ENCODE measurements around the gene DOC2A.
"Not testable (repeated sequence)": the region's sequence is repeated elsewhere in the genome, so short reads cannot be mapped to it uniquely, and the experiment has no call there.

Gene DOC2A

DNA sequence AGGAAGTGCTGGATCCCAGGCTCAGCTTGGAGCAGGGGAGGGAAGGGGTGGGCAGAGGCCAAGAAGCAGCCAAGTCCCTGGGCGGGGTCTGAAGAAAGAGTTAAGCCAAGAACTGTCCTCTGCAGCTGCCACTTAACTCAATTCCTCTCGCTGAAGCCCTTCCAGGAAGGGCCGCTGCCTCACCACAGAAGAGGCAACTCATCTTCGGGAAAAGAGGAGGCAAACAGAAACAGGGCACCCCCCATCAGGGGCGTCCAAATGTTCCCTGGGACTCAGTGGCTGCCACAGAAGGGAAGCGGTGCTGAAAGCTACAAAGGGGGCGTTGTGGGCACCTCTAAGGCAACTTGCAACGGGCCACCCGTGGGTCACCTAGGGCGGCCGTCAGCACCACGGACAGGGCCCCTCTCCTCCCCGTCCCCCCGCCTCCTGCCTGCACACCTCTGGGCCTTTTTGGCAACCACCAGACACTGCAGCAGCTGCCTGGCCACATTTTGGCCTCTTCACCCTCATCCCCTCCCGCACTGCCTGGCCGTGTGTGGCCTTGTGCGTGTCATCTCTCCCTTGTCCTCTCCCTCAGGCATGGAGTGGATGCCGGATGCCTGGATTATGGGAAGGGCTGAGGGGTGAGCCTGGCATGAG lies 17.7 kb upstream of the DOC2A start:
- no peak overlapping the region for H3K9ac ChIP-seq (ENCODE audit: low read length in 5 of 5)

DNA sequence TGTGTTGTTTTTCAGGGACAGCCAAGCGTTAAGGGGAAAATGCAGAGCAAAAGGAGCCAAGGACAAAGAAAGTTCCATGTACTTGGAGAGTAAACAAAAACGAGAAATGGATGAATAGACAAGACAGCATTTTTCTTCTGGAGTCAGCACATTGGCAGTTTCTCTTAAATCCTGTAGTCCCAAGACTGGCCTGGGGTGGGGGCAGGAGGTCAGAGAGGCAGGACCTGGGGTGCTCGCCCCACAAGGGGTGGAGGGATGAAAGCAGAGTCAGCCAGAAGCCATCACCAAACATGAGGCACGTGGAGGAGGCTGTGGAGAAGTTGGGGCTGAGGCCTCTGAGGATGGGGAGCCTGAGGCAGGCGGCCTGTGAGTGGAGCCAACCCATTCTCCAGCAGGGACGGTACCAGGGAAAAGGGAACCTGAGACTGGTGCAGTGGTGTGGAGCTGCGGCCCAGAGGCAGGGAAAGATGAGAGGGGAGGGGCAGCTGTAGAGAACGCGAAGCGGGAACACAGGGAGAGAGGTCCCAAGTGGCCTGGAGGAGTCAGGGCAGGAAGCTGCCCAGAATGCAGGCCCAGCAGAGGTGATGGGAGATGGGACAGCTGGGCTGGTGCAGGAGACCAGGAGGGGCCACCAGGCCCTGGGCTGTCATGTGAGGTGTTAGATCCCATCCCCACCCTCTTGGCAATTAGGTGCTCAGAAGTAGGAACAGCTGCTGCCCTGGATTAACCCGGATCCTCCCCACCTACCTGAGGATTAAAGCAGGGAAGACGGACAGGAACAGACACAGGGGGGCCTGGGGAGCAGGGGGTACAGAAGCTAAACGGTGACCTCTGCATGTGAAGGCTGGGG lies 17.0 kb upstream of the DOC2A start:
- no peak overlapping the region for H3K9ac ChIP-seq (ENCODE audit: low read length in 5 of 5)
- H3K27ac ChIP-seq (ENCODE audit: low read depth, low read length): no peak overlapping the region
- no peak overlapping the region for H3K4me3 ChIP-seq (ENCODE audit: low read depth in 1 of 5, low read length in 5 of 5)
- H3K36me3 ChIP-seq (ENCODE audit: control insufficient read depth in 5 of 5, insufficient read depth in 5 of 5, low read length in 5 of 5): no peaks in the 10 kb centered on the region
- H3K4me1 ChIP-seq (ENCODE audit: control insufficient read depth in 5 of 5, insufficient read depth in 5 of 5, low read length in 5 of 5): peaks cover 0 to 4% (median 0%) of the 10 kb centered on the region in 5 donors
- no peaks in the 10 kb centered on the region for H3K9me3 ChIP-seq (ENCODE audit: control insufficient read depth in 5 of 5, low read length in 5 of 5)
- H3K27me3 ChIP-seq (ENCODE audit: control insufficient read depth in 5 of 5, insufficient read depth in 4 of 5, low read length in 5 of 5): peaks cover 39 to 64% (median 61%) of the 10 kb centered on the region in 5 donors

More for the DNA sequence above, 17.7 kb upstream of the DOC2A start:
- Histone ChIP-seq H3K36me3 (ENCODE audit: control insufficient read depth in 5 of 5, insufficient read depth in 5 of 5, low read length in 5 of 5) (no peaks in the 10 kb centered on the region), H3K4me1 (ENCODE audit: control insufficient read depth in 5 of 5, insufficient read depth in 5 of 5, low read length in 5 of 5) (peaks cover 0 to 4% (median 0%) of the 10 kb centered on the region in 5 donors), H3K4me3 (ENCODE audit: low read depth in 1 of 5, low read length in 5 of 5) (no peak overlapping the region), H3K27me3 (ENCODE audit: control insufficient read depth in 5 of 5, insufficient read depth in 4 of 5, low read length in 5 of 5) (peaks cover 39 to 68% (median 64%) of the 10 kb centered on the region in 5 donors), H3K27ac (ENCODE audit: low read depth, low read length) (no peak overlapping the region), H3K9me3 (ENCODE audit: control insufficient read depth in 5 of 5, low read length in 5 of 5) (no peaks in the 10 kb centered on the region)

DNA sequence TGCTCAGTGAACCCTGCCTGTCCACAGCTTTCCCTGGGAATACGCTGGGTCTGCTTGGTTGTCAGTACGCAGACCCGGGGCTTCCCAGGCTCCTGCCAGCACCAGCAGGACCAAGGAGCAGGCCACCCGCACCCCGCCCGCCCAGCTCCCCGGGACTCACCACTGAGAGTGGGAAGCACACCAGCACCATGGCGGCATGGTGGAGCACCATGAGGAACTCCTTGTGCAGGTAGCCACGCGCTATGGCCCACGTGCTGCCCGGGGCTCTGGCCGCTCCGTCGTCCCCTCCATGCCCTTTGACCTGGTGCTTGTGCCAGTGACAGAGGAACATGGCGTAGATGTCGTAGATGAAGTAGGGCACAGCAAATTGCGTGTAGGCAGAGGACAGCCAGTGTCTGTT lies 15.6 kb upstream of the DOC2A start:
- Histone ChIP-seq H3K27ac (ENCODE audit: low read depth, low read length) (no peak overlapping the region), H3K36me3 (ENCODE audit: control insufficient read depth in 5 of 5, insufficient read depth in 5 of 5, low read length in 5 of 5) (no peaks in the 10 kb centered on the region), H3K9me3 (ENCODE audit: control insufficient read depth in 5 of 5, low read length in 5 of 5) (no peaks in the 10 kb centered on the region), H3K9ac (ENCODE audit: low read length in 5 of 5) (no peak overlapping the region), H3K4me3 (ENCODE audit: low read depth in 1 of 5, low read length in 5 of 5) (no peak overlapping the region), H3K27me3 (ENCODE audit: control insufficient read depth in 5 of 5, insufficient read depth in 4 of 5, low read length in 5 of 5) (peaks cover 29 to 56% (median 49%) of the 10 kb centered on the region in 5 donors), H3K4me1 (ENCODE audit: control insufficient read depth in 5 of 5, insufficient read depth in 5 of 5, low read length in 5 of 5) (peaks cover 0 to 9% (median 4%) of the 10 kb centered on the region in 5 donors)

DNA sequence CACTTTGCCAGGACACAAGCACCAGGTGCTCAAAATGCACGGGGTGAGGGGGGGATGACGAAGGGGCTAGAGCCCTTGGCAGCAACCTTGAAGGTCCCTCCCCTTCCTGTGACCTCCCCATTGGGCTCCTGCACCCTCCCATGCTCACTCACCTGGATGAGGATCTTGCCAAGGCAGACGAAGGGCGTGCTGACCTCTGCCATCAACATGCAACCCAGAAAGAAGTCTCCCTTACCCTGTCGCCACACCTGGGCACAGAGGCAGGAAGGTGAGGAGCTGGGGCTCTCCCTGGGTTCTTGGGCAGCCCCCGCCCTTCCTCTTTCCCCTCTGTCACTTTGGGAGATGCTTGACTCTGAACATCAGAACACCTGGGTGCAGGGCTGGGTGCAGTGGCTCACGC lies 14.7 kb upstream of the DOC2A start:
- H3K4me1 ChIP-seq (ENCODE audit: control insufficient read depth in 5 of 5, insufficient read depth in 5 of 5, low read length in 5 of 5): peaks cover 0 to 10% (median 8%) of the 10 kb centered on the region in 5 donors
- H3K36me3 ChIP-seq (ENCODE audit: control insufficient read depth in 5 of 5, insufficient read depth in 5 of 5, low read length in 5 of 5): no peaks in the 10 kb centered on the region
- H3K9ac ChIP-seq (ENCODE audit: low read length in 5 of 5): no peak overlapping the region
- no peak overlapping the region for H3K27ac ChIP-seq (ENCODE audit: low read depth, low read length)
- no peaks in the 10 kb centered on the region for H3K9me3 ChIP-seq (ENCODE audit: control insufficient read depth in 5 of 5, low read length in 5 of 5)
- H3K27me3 ChIP-seq (ENCODE audit: control insufficient read depth in 5 of 5, insufficient read depth in 4 of 5, low read length in 5 of 5): peaks cover 26 to 54% (median 44%) of the 10 kb centered on the region in 5 donors
- H3K4me3 ChIP-seq (ENCODE audit: low read depth in 1 of 5, low read length in 5 of 5): no peak overlapping the region

DNA sequence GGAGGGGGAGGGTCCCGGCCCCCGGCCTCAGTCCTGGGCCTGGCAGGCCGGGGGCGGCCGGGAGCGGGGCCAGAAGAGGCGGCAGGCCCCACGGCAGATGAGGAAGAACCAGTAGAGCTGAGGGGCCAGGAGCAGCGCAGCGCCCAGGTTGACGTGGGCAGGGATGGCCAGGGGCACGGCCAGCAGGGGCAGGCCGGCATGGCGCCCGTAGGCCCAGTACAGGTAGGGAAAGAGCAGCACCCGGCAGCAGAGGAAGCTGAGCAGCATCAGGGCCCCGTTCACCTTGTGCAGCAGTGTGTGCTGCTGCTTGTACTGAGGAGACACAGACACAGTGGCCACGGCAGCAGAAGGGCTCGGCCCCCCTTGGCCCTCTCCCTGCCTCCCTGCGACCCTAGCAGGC lies 14.3 kb upstream of the DOC2A start:
- Histone ChIP-seq H3K4me3 (ENCODE audit: low read depth in 1 of 5, low read length in 5 of 5) (no peak overlapping the region), H3K27me3 (ENCODE audit: control insufficient read depth in 5 of 5, insufficient read depth in 4 of 5, low read length in 5 of 5) (peaks cover 25 to 51% (median 42%) of the 10 kb centered on the region in 5 donors), H3K27ac (ENCODE audit: low read depth, low read length) (no peak overlapping the region), H3K9me3 (ENCODE audit: control insufficient read depth in 5 of 5, low read length in 5 of 5) (no peaks in the 10 kb centered on the region), H3K36me3 (ENCODE audit: control insufficient read depth in 5 of 5, insufficient read depth in 5 of 5, low read length in 5 of 5) (no peaks in the 10 kb centered on the region), H3K4me1 (ENCODE audit: control insufficient read depth in 5 of 5, insufficient read depth in 5 of 5, low read length in 5 of 5) (peaks cover 0 to 10% (median 8%) of the 10 kb centered on the region in 5 donors), H3K9ac (ENCODE audit: low read length in 5 of 5) (no peak overlapping the region)

DNA sequence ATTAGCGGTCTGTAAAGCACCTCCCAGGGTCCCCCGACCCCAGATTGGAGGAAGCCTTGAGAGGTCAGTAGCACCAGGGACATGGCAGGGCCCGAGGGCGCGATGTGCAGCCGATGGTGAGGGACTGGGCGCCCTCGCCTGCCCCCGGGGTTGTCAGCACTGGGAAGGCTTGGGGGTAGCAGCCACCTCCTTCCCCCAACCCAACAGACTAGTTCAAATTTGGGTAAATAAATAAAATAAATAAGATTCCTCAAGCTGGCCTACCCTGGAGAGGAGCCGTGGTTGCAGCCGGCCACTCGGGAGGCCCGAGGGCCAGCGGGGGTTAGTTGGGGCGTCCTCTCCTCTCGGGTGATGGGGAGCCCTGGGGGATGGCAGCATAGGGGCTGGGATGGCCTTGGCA lies 13.6 kb upstream of the DOC2A start:
- H3K9me3 ChIP-seq (ENCODE audit: control insufficient read depth in 5 of 5, low read length in 5 of 5): no peaks in the 10 kb centered on the region
- H3K9ac ChIP-seq (ENCODE audit: low read length in 5 of 5): no peak overlapping the region
- H3K4me1 ChIP-seq (ENCODE audit: control insufficient read depth in 5 of 5, insufficient read depth in 5 of 5, low read length in 5 of 5): peaks cover 0 to 10% (median 8%) of the 10 kb centered on the region in 5 donors
- H3K27ac ChIP-seq (ENCODE audit: low read depth, low read length): no peak overlapping the region
- H3K27me3 ChIP-seq (ENCODE audit: control insufficient read depth in 5 of 5, insufficient read depth in 4 of 5, low read length in 5 of 5): peaks cover 19 to 44% (median 35%) of the 10 kb centered on the region in 5 donors
- no peak overlapping the region for H3K4me3 ChIP-seq (ENCODE audit: low read depth in 1 of 5, low read length in 5 of 5)
- H3K36me3 ChIP-seq (ENCODE audit: control insufficient read depth in 5 of 5, insufficient read depth in 5 of 5, low read length in 5 of 5): no peaks in the 10 kb centered on the region

DNA sequence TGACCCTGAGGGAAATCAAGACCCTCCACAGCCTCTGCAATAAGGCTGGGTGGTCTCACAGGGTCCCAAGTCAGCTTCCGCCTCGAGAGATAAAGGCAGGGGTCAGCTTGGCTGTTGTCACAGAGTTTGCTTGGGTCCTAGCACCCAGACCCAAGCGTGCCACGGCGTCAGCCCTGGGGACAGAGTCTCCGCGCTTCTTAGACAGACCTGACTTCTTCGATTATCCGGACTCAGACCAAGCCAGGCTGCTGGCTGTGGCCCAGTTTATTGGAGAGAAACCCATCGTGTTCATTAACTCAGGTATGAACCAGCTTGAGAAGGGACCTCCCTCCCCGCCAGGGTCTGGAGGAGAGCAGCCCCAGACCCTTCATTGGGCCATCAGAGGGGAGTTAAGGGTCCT lies 12.8 kb upstream of the DOC2A start:
- H3K9me3 ChIP-seq (ENCODE audit: control insufficient read depth in 5 of 5, low read length in 5 of 5): no peaks in the 10 kb centered on the region
- no peak overlapping the region for H3K9ac ChIP-seq (ENCODE audit: low read length in 5 of 5)
- no peak overlapping the region for H3K27ac ChIP-seq (ENCODE audit: low read depth, low read length)
- peaks cover 0 to 10% (median 8%) of the 10 kb centered on the region in 5 donors for H3K4me1 ChIP-seq (ENCODE audit: control insufficient read depth in 5 of 5, insufficient read depth in 5 of 5, low read length in 5 of 5)
- H3K4me3 ChIP-seq (ENCODE audit: low read depth in 1 of 5, low read length in 5 of 5): no peak overlapping the region
- peaks cover 11 to 35% (median 27%) of the 10 kb centered on the region in 5 donors for H3K27me3 ChIP-seq (ENCODE audit: control insufficient read depth in 5 of 5, insufficient read depth in 4 of 5, low read length in 5 of 5)
- no peaks in the 10 kb centered on the region for H3K36me3 ChIP-seq (ENCODE audit: control insufficient read depth in 5 of 5, insufficient read depth in 5 of 5, low read length in 5 of 5)

DNA sequence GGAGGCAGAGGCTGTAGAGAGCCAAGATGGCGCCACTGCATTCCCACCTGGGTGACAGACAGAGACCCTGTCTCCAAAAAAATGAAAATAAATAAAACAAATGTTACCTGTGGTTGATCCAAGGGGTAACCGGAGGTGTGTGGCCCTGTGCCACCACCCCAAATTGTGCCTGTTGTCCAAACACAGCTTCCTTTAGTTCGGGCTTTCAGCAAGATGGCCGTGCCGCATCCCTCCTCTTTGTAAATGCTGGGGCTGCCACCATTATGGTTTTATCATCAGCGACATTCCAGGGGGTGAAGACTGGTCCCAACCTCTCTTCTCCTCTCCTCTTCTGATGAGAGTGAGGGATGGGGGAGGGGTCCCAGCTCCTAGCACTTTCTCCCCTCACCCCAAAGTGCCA lies 12.1 kb upstream of the DOC2A start, which contains the start of gene C16orf92:
Gene C16orf92 (plus strand): TSS at position 312 of the 400 bp plus-strand sequence. CDS start 143 bp downstream, outside the sequence.
- Histone ChIP-seq H3K36me3 (ENCODE audit: control insufficient read depth in 5 of 5, insufficient read depth in 5 of 5, low read length in 5 of 5) (no peaks in the 10 kb centered on the region), H3K27me3 (ENCODE audit: control insufficient read depth in 5 of 5, insufficient read depth in 4 of 5, low read length in 5 of 5) (peaks cover 10 to 29% (median 21%) of the 10 kb centered on the region in 5 donors), H3K4me1 (ENCODE audit: control insufficient read depth in 5 of 5, insufficient read depth in 5 of 5, low read length in 5 of 5) (peaks cover 0 to 10% (median 8%) of the 10 kb centered on the region in 5 donors), H3K9ac (ENCODE audit: low read length in 5 of 5) (no peak within 1 kb of the TSS), H3K4me3 (ENCODE audit: low read depth in 1 of 5, low read length in 5 of 5) (no peak within 1 kb of the TSS), H3K9me3 (ENCODE audit: control insufficient read depth in 5 of 5, low read length in 5 of 5) (no peaks in the 10 kb centered on the region), H3K27ac (ENCODE audit: low read depth, low read length) (no peak within 1 kb of the TSS)

DNA sequence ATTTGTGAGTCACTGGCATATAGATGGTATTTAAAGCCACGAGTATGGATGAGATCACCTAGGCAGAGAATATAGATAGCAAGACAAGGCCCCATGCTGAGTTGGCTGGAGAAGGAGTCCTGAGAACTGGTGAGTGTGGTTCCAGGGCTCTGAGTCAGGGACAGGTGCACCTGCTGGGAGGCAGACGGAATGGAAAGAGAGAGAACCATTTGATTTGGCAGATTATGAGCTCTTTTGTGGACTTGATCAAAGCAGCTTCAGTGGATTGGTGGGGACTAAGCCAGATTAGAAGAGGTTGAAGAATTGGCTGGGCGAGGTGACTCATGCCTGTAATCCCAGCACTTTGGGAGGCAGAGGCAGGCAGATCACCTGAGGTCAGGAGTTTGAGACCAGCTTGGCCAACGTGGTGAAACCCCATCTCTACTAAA lies 7.9 kb upstream of the DOC2A start:
- Histone ChIP-seq H3K4me1 (ENCODE audit: control insufficient read depth in 5 of 5, insufficient read depth in 5 of 5, low read length in 5 of 5) (peaks cover 0 to 10% (median 8%) of the 10 kb centered on the region in 5 donors), H3K27me3 (ENCODE audit: control insufficient read depth in 5 of 5, insufficient read depth in 4 of 5, low read length in 5 of 5) (peaks cover 0 to 5% (median 0%) of the 10 kb centered on the region in 5 donors), H3K9ac (ENCODE audit: low read length in 5 of 5) (no peak overlapping the region), H3K9me3 (ENCODE audit: control insufficient read depth in 5 of 5, low read length in 5 of 5) (no peaks in the 10 kb centered on the region), H3K27ac (ENCODE audit: low read depth, low read length) (no peak overlapping the region), H3K4me3 (ENCODE audit: low read depth in 1 of 5, low read length in 5 of 5) (no peak overlapping the region), H3K36me3 (ENCODE audit: control insufficient read depth in 5 of 5, insufficient read depth in 5 of 5, low read length in 5 of 5) (no peaks in the 10 kb centered on the region)

DNA sequence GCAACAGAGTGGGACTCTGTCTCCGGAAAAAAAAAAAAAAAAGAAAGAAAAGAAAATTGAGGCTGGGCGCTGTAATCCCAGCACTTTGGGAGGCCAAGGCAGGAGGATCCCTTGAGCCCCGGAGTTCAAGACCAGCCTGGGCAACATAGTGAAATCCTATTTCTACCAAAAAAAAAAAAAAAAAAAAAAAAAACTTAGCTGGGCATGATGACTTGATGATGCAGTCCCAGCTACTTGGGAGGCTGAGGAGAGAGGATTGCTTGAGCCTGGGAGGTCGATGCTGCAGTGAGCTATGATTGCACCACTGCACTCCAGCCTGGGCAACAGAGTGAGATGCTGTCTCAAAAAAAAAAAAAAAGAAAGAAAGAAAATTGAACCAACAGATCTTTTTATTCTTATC lies 7.1 kb upstream of the DOC2A start:
- not testable (repeated sequence) for H3K27ac ChIP-seq (ENCODE audit: low read depth, low read length); H3K4me1 ChIP-seq (ENCODE audit: control insufficient read depth in 5 of 5, insufficient read depth in 5 of 5, low read length in 5 of 5); H3K9ac ChIP-seq (ENCODE audit: low read length in 5 of 5); H3K9me3 ChIP-seq (ENCODE audit: control insufficient read depth in 5 of 5, low read length in 5 of 5); H3K27me3 ChIP-seq (ENCODE audit: control insufficient read depth in 5 of 5, insufficient read depth in 4 of 5, low read length in 5 of 5); H3K4me3 ChIP-seq (ENCODE audit: low read depth in 1 of 5, low read length in 5 of 5); H3K36me3 ChIP-seq (ENCODE audit: control insufficient read depth in 5 of 5, insufficient read depth in 5 of 5, low read length in 5 of 5)
